ENCODE measurements around the gene C6orf52.

The C6orf52 gene

DNA sequence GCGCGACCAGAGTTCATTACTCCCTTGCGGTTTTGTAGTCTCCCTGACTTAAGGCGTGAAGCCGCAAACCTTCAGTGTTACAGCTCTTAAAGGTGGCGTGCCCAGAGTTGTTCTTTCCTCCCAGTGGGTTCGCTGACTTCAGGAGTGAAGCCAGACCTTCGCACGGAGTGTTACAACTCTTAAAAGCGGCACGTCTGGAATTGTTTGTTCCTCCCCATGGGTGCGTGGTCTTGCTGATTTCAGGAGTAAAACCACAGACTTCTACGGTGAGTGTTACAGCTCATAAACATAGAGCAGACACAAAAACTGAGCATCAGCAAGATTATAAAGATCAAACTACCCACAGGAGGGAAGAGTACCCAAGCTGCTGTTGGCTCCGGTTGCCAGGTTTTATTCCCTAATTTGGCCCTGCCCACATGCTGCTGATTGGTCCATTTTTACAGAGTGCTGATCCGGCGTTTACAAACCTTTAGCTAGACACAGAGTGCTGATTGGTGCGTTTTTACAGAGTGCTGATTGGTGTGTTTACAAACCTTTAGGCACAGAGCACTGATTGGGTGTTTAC lies 38.8 kb upstream of the C6orf52 start:
- TF ChIP-seq, protein P1, sequence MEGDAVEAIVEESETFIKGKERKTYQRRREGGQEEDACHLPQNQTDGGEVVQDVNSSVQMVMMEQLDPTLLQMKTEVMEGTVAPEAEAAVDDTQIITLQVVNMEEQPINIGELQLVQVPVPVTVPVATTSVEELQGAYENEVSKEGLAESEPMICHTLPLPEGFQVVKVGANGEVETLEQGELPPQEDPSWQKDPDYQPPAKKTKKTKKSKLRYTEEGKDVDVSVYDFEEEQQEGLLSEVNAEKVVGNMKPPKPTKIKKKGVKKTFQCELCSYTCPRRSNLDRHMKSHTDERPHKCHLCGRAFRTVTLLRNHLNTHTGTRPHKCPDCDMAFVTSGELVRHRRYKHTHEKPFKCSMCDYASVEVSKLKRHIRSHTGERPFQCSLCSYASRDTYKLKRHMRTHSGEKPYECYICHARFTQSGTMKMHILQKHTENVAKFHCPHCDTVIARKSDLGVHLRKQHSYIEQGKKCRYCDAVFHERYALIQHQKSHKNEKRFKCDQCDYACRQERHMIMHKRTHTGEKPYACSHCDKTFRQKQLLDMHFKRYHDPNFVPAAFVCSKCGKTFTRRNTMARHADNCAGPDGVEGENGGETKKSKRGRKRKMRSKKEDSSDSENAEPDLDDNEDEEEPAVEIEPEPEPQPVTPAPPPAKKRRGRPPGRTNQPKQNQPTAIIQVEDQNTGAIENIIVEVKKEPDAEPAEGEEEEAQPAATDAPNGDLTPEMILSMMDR (IDR thresholded peaks at IDR 0.05; ENCODE audit: low read depth, low read length, missing control alignments): no peak
- DNase-seq (ENCODE audit: extremely low read depth, low read depth): no peak
- no peak overlapping the region for H3K4me3 ChIP-seq (replicated peaks; ENCODE audit: low read depth, low read length)

DNA sequence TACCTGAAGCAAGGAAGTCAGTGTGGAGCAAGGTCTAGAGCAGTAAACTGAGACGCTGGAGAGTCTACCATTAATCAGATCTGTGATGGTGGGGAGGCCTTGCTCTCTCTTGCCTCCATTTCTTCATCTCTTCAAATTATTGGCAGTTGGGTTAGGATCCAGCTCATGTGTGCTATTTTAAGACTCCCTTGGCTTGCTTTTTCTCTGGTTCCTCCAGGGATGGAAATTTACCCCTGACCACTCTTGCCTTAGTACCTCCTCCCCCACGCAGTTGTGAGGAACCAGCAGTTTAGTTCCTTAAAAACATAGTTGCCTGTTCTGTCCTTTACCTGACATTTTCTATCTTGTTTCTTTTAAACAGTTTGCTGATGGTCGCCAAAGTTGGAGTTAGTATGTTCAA lies 35.8 kb upstream of the C6orf52 start:
- H3K4me3 ChIP-seq (replicated peaks; ENCODE audit: low read depth, low read length): no peak overlapping the region
- no peak for DNase-seq (ENCODE audit: extremely low read depth, low read depth)
- TF ChIP-seq, protein P1 (IDR thresholded peaks at IDR 0.05; ENCODE audit: low read depth, low read length, missing control alignments): no peak

DNA sequence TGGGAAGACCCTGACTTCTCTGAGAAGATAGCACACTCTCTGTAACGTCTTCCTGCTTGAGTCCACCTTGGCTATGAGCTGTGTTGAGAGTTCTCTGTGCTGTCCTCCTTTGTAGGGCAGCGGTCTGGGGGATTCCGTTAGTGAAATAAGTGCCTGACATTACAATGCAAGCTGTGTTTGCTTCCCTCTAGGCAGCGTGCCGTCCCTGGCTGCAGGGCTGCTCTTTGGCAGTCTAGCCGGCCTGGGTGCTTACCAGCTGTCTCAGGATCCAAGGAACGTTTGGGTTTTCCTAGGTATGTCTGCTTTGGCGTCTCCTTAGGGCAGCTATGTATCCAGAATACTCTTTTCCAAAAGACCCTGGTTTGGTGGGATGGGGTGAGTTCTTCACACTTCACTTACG lies 31.3 kb upstream of the C6orf52 start:
- H3K4me3 ChIP-seq (replicated peaks; ENCODE audit: low read depth, low read length): no peak overlapping the region
- TF ChIP-seq, protein P1 (IDR thresholded peaks at IDR 0.05; ENCODE audit: low read depth, low read length, missing control alignments): no peak
- no peak for DNase-seq (ENCODE audit: extremely low read depth, low read depth)

DNA sequence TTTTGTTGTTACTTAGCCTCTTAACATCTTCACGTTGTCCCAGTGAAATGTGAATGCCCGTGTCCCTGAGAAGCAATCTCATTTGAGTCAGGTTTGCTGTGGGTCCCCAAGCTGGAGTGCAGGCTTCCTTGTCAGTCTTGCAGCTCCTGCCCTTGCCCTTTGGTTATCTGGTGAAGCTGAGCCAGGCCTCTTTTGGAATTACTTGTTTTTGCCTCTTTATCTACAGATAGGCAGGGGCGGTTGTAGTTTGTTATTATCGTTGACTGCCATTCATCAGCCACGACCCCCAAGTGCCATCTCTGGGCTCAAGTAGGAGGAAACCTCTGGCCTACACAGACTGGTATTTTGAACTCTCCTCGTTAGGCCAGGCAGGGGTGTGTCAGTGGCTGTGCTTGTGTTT lies 30.6 kb upstream of the C6orf52 start:
- TF ChIP-seq, protein P1 (IDR thresholded peaks at IDR 0.05; ENCODE audit: low read depth, low read length, missing control alignments): no peak
- DNase-seq (ENCODE audit: extremely low read depth, low read depth): no peak
- no peak overlapping the region for H3K4me3 ChIP-seq (replicated peaks; ENCODE audit: low read depth, low read length)

DNA sequence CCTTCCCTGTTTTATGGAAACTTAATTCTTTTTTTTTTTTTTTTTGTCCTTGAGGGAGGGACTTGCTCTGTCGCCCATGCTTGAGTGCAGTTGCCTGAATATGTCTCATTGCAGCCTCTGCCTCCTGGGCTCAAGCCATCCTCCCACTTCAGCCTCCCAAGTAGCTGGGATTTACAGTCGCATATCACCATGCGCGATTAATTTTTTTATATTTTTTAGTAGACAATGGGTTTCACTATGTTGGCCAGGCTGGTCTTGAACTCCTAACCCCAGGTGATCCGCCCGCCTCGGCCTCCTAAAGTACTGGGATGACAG lies 29.1 kb upstream of the C6orf52 start:
- TF ChIP-seq, protein P1 (IDR thresholded peaks at IDR 0.05; ENCODE audit: low read depth, low read length, missing control alignments): no peak
- H3K4me3 ChIP-seq (replicated peaks; ENCODE audit: low read depth, low read length): peak overlapping the region; percentile 66
- DNase-seq (ENCODE audit: extremely low read depth, low read depth): no peak

DNA sequence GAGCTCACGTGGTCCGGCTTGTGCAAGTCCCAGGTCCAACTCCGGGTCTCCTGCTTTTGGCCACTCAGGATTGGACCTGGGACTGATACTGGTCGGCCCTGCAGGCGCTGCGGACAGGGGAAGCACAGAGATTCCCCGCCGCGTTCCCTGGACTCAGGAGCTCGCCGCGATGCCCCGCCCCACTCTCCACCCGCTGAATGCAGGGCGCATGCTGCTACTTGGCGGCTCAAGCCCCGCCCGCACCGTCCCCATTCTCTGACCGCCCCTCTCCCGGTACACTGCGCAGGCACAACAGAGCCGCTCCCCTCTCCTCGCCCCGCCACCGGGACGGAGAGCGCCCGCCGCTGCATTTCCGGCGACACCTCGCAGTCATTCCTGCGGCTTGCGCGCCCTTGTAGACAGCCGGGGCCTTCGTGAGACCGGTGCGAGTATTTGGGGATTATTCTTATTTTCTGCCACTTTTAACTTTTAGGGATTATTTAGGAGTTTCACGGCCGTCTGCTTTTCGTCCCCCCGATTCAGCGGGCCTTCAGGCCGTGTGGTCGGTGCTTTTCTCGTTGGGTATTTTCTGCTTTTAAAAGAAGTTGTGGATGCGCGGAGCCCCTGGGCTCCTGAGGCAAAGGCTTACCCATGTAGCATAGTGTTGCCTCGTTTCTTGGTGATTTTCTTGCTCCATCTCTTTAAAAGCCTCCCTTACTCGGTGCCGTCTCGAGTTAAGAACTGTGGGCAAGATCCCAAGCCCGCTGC lies 28.6 kb upstream of the C6orf52 start, which contains the start of gene TMEM14C:
Gene TMEM14C, plus strand, starts transcription at position 251 of the 747 bp plus-strand sequence. CDS start 1,544 bp downstream, outside the sequence.
- DNase-seq (ENCODE audit: extremely low read depth, low read depth): peak; percentile 85
- TF ChIP-seq, protein P1 (IDR thresholded peaks at IDR 0.05; ENCODE audit: low read depth, low read length, missing control alignments): no peak
- peak within 1 kb of the TSS; percentile 66 for H3K4me3 ChIP-seq (replicated peaks; ENCODE audit: low read depth, low read length)

DNA sequence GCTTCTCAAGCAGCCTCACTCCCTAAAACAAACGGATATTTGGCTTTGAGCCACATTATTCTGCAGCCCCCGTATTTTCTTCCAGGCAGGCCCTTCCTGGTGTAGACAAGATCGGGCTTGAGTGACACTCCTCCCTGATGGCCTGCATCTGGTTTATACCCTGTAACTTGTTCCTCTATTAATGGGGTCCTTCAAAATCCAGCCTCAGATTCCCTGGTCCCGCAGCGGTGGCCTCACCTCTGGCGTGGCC lies 28.1 kb upstream of the C6orf52 start:
- DNase-seq (ENCODE audit: extremely low read depth, low read depth): no peak
- H3K4me3 ChIP-seq (replicated peaks; ENCODE audit: low read depth, low read length): peak overlapping the region; percentile 66
- TF ChIP-seq, protein P1 (IDR thresholded peaks at IDR 0.05; ENCODE audit: low read depth, low read length, missing control alignments): no peak

All from HFF-Myc (cell line).